Osteocyte (in vitro differentiated cells): ENCODE results near the gene KRTAP4-9. TPM values are rescaled to one million over a fixed set of nuclear protein-coding genes. Genes with fewer than 3 reads are reported as not detected.
"Not testable (repeated sequence)": the region's sequence is repeated elsewhere in the genome, so short reads cannot be mapped to it uniquely, and the experiment has no call there.

Source experiments
- DNase-seq: peaks from one replicate; pipeline ENCODE4 v3.0.0; 2021; ENCODE audit warnings: mixed read lengths; ENCODE audit not compliant: unreplicated experiment; ENCODE audit errors: extremely low spot score
- H3K27ac Mint-ChIP-seq: one replicate; pipeline ENCODE4 v1.8.0; 2021; ENCODE audit warnings: mild to moderate bottlenecking, mixed read lengths; ENCODE audit not compliant: unreplicated experiment
- H3K27me3 Mint-ChIP-seq: one replicate; pipeline ENCODE4 v1.8.0; 2021; ENCODE audit warnings: mixed read lengths; ENCODE audit not compliant: unreplicated experiment
- H3K36me3 Mint-ChIP-seq: one replicate; pipeline ENCODE4 v1.8.0; 2021; ENCODE audit warnings: mixed read lengths; ENCODE audit not compliant: unreplicated experiment
- H3K4me1 Mint-ChIP-seq: one replicate; pipeline ENCODE4 v1.8.0; 2021; ENCODE audit warnings: mixed read lengths; ENCODE audit not compliant: unreplicated experiment
- H3K4me3 Mint-ChIP-seq: one replicate; pipeline ENCODE4 v1.8.0; 2021; ENCODE audit warnings: mild to moderate bottlenecking, moderate library complexity, mixed read lengths; ENCODE audit not compliant: unreplicated experiment
- H3K9me3 Mint-ChIP-seq: one replicate; pipeline ENCODE4 v1.8.0; 2021; ENCODE audit warnings: mixed read lengths; ENCODE audit not compliant: unreplicated experiment
- CTCF ChIP-seq: fragments of 200-600 bp; sonication (generic); IDR thresholded peaks from 2 replicates; pipeline ENCODE4 v1.5.0; 2021; ENCODE audit warnings: antibody characterized with exemption, mild to moderate bottlenecking, moderate library complexity
- total RNA-seq: library from RNA; stranded (reverse); gene quantifications from 2 replicates; pipeline ENCODE4 v1.2.1, GENCODE V29; 2021

Gene KRTAP4-9
- total RNA-seq, 1 donor from 2014 or later = not detected

GRCh38 chr17:41116297-41116696, 11.1 kb downstream of the KRTAP4-9 start:
- no peak overlapping the region for H3K27ac Mint-ChIP-seq

DNA sequence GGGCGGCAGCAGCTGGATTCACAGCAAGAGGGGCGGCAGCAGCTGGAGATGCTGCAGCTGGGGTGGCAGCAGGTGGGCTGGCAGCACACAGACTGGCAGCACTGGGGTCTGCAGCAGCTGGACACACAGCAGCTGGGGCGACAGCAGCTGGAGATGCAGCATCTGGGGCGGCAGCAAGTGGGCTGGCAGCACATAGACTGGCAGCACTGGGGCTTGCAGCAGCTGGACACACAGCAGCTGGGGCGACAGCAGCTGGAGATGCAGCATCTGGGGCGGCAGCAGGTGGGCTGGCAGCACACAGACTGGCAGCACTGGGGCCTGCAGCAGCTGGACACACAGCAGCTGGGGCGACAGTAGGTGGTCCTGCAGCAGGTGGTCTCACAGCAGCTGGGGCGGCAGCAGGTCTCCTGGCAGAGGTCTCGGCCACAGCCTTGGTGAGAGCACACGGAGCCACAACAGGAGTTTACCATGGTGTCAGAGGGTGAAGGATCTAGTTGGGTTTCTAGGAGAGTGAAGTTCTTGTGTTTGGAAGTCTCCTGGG, 12.7 kb downstream of the KRTAP4-9 start, which contains the start of gene KRTAP4-11:
KRTAP4-11 (minus strand) TSS at position 528 of the 541 bp plus-strand sequence; CDS start at position 470, 58 bp downstream.
- H3K9me3 Mint-ChIP-seq, H3K27me3 Mint-ChIP-seq, H3K4me3 Mint-ChIP-seq, DNase-seq, H3K36me3 Mint-ChIP-seq: not testable (repeated sequence)
- H3K4me1 Mint-ChIP-seq = peaks cover 26% of the 10 kb centered on the region
- H3K27ac Mint-ChIP-seq = peak within 1 kb of the TSS; percentile 69

More at GRCh38 chr17:41116297-41116696, 11.1 kb downstream of the KRTAP4-9 start:
- no peak for TF ChIP-seq CTCF
- H3K36me3 Mint-ChIP-seq = peaks cover 1% of the 10 kb centered on the region
- no peaks in the 10 kb centered on the region for H3K27me3 Mint-ChIP-seq
- H3K4me3 Mint-ChIP-seq = no peak overlapping the region
- no peak for DNase-seq
- H3K4me1 Mint-ChIP-seq = peaks cover 26% of the 10 kb centered on the region
- peaks cover 7% of the 10 kb centered on the region for H3K9me3 Mint-ChIP-seq

DNA sequence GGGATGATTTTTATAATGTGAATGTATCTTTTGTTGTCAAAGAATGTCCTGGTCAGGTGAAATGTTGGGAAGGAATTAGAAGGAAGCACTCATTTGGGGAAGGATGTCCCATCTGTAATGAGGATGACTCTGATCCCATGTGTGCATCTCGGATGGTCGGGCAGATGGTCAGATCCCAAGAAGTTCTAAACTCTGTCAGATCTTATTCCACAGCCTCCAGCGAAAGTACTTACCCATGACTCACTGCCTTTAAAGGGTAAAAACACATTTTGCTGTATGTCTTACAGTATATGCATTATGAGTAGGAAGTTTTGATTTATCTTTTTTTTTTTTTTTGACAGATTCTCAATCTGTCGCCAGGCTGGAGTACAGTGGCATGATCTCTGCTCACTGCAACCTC, 13.5 kb downstream of the KRTAP4-9 start:
- Mint-ChIP-seq H3K9me3 (no peaks in the 10 kb centered on the region), H3K27me3 (no peaks in the 10 kb centered on the region), H3K4me3 (no peak overlapping the region), H3K27ac (peak overlapping the region; percentile 69), H3K36me3 (no peaks in the 10 kb centered on the region), H3K4me1 (peaks cover 30% of the 10 kb centered on the region)
- no peak for DNase-seq
- TF ChIP-seq CTCF = no peak

DNA sequence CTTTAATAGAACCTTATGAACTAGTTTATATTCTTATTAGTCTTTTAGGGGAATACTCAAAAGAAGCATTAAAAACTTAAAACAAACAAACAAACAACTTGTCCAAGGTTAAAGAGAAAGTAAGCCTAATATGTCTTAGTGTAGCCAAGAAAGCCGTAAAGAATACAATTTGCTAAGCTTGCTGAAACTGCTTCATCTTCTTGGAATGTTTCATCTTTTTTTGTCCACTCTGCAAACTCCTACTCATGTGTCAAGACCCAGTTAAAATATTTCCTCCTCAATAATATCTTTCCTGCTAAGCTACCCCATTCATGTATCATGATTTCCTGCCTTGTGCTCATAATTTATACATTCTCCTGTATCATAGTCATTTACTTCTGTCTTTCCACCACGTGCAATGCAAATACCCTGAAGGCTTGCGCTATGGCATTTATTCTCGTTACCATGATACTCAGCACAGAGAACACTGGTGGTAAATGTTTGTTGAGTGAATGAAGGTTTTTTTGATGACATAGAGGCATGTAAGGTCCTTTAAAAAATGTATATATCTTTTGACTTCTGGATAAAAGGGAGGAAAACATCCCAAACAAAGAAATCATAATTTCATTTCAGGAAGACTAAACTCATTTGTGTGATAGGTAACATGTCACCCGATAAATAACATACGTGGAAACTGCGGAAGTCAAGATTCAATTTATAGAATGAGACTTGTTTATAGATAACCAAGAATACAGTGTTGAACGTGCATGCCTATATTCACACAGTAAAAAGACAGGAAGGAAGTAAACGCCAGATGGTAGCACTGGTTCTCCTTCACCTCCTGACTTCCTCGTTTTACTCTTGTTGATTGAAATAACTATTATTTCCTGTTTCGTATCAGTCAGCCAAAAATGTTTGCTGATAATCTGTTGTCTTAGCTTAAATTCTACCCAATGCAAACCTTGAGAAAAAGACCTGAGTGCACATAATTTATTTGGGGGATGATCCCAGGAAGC, 14.8 kb downstream of the KRTAP4-9 start:
- Mint-ChIP-seq H3K27ac (peak overlapping the region; percentile 11), H3K4me1 (peaks cover 40% of the 10 kb centered on the region)
- not testable (repeated sequence) for DNase-seq, H3K36me3 Mint-ChIP-seq, H3K27me3 Mint-ChIP-seq, H3K9me3 Mint-ChIP-seq, H3K4me3 Mint-ChIP-seq

- Mint-ChIP-seq H3K4me3 (no peak overlapping the region), H3K27ac (no peak overlapping the region), H3K9me3 (peaks cover 3% of the 10 kb centered on the region), H3K4me1 (peaks cover 42% of the 10 kb centered on the region), H3K27me3 (no peaks in the 10 kb centered on the region), H3K36me3 (no peaks in the 10 kb centered on the region)
- no peak for DNase-seq
- TF ChIP-seq CTCF = no peak
Measured at GRCh38 chr17:41121742-41122141, 16.6 kb downstream of the KRTAP4-9 start.

DNA sequence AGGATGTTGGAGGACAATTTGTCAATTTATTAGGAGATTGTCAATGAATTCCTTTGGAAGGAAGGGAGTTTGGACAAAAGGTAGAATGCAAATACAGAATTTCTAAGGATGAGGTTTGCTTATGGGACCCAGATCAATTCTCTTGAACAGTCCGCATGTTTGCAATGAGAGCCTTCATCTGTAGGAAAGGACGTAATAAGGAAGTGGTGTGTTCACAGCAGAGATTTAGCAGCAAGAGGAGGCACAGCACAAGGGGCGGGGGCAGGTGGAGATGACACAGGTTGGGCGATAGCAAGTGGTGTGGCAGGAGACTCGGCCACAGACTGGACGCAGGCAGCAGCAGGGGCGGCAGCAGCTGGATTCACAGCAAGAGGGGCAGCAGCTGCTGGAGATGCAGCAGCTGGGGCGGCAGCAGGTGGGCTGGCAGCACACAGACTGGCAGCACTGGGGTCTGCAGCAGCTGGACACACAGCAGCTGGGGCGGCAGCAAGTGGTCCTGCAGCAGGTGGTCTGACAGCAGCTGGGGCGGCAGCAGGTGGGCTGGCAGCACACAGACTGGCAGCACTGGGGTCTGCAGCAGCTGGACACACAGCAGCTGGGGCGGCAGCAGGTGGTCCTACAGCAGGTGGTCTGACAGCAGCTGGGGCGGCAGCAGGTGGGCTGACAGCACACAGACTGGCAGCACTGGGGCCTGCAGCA, 18.3 kb downstream of the KRTAP4-9 start:
- H3K27me3 Mint-ChIP-seq, H3K36me3 Mint-ChIP-seq, DNase-seq, H3K9me3 Mint-ChIP-seq, H3K4me3 Mint-ChIP-seq, H3K27ac Mint-ChIP-seq: not testable (repeated sequence)
- peaks cover 31% of the 10 kb centered on the region for H3K4me1 Mint-ChIP-seq

- DNase-seq, H3K27me3 Mint-ChIP-seq, H3K27ac Mint-ChIP-seq, H3K36me3 Mint-ChIP-seq, H3K9me3 Mint-ChIP-seq, H3K4me3 Mint-ChIP-seq: not testable (repeated sequence)
- H3K4me1 Mint-ChIP-seq = peaks cover 25% of the 10 kb centered on the region
Measured at GRCh38 chr17:41123991-41124371, 18.8 kb downstream of the KRTAP4-9 start, which contains the start of gene KRTAP4-12. TSS of gene KRTAP4-12 (minus strand) at chr17:41124182. CDS start at chr17:41124122, 60 bp downstream.
